T-helper 1 cell treated with Interleukin-12 subunit alpha and Interleukin-12 subunit beta and Interleukin-4 antibody, amounts not matched to agents 30 ng/mL and 1 ng/mL, for 36 hours (primary cell): ENCODE results near the gene ADM5. TPM values are rescaled to one million over a fixed set of nuclear protein-coding genes. Genes with fewer than 3 reads are reported as not detected.
"Not testable (repeated sequence)": the region's sequence is repeated elsewhere in the genome, so short reads cannot be mapped to it uniquely, and the experiment has no call there.

ENCODE experiments used
- intact Hi-C: fragments of 100-400 bp; cut with micrococcal nuclease; formaldehyde crosslinking; loops from one replicate; pipeline ENCODE4 v1.15.1; 2024
- total RNA-seq: library from RNA; stranded (reverse); gene quantifications from 2 replicates; pipeline ENCODE4 v1.2.3, GENCODE V29; 2022

ADM5 gene
- total RNA-seq, 1 donor from 2014 or later: 4.4 TPM

GRCh38 chr19:49692147-49692506 is 2.7 kb downstream of the ADM5 start:
- intact Hi-C loops: loop anchor here (10.0 kb wide), 1 partner anchor 293 kb away; no protein-coding TSS in a partner anchor

- intact Hi-C loops: loop anchor here (10.0 kb wide), 1 partner anchor 289 kb away; no protein-coding TSS in a partner anchor
These were observed 6.7 kb downstream of the ADM5 start for GRCh38 chr19:49696115-49696514.

- intact Hi-C loops: loop anchor here (10.0 kb wide), 1 partner anchor 288 kb away; no protein-coding TSS in a partner anchor
These were observed 7.5 kb downstream of the ADM5 start for GRCh38 chr19:49696865-49697264.

DNA sequence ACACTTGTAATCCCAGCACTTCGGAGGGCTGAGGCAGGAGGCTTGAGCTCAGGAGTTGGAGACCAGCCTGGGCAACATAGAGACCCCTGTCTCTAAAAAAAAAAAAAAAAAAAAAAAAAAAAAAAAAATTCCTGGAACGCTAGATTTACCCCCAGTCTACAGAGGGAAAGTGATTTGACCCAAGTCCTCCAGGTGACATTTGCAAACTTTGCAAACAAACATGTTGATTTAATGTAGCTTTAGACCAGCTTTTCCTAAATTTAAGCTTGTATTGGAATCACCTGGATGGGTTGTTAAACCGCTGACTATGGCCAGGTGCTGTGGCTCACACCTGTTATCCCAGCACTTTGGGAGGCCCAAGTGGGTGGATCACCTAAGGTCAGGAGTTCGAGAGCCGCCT is 10.0 kb downstream of the ADM5 start:
- intact Hi-C loops: loop anchor here (10.0 kb wide), 1 partner anchor 285 kb away; no protein-coding TSS in a partner anchor

GRCh38 chr19:49700563-49700962 is 11.2 kb downstream of the ADM5 start:
- intact Hi-C loops: no loop called here

DNA sequence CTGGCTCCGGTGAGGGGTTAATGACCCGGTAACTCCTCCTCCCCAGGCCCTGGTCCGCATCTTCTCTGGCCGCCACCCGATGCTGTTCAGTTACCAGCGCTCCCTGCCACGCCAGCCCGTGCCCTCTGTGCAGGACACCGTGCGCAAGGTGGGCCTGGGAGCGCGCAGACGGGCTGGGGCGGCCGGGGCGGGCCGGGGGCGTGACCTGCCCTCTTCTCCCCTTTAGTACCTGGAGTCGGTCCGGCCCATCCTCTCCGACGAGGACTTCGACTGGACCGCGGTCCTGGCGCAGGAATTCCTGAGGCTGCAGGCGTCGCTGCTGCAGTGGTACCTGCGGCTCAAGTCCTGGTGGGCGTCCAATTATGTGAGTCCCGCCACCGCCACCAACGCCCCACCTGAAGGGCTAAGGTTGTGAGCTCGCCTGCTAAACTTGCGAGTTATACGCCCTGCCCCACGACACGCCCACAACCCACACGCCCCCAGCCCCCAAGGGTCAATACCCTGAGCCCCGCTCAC is 11.9 kb downstream of the ADM5 start:
- intact Hi-C loops: no loop called here

DNA sequence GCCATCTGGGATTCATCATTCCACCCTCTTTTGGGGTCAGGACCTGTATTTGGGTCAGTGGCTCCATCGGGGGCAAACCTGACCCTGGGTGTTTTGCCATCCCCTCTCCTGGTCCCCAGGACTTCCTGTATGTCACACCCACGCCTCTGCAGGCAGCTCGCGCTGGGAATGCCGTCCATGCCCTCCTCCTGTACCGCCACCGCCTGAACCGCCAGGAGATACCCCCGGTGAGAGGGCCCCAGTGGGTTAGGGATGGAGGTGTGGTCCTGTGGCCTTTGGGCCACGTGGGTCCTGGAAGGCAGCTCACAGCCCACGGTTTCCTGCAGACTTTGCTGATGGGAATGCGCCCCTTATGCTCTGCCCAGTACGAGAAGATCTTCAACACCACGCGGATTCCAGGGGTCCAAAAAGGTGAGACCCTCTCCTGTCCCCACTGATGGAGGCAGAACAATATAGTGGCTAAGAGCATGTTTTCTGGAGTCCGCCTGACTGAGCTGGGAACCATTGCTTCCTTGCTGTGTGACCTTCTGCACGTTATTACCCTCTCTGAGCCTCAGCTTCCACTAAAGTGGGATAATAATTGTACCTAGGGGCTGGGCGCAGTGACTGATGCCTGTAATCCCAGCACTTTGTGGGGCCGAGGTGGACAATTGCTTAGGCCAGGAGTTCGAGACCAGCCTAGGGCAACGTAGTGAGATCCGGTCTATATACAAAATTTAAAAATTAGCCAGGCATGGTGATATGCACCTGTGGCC is 15.7 kb downstream of the ADM5 start:
- intact Hi-C loops: no loop called here

DNA sequence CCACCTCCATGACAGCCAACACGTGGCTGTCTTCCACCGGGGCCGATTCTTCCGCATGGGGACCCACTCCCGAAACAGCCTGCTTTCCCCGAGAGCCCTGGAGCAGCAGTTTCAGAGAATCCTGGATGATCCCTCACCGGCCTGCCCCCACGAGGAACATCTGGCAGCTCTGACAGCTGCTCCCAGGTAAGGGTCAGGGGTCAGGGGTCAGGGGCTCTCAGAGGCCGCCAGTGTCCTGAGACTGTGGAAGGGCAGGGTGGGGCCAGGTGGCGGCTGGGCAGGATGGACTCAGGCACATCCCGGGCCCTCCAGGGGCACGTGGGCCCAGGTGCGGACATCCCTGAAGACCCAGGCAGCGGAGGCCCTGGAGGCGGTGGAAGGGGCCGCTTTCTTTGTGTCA is 16.5 kb downstream of the ADM5 start:
- intact Hi-C loops: no loop called here

DNA sequence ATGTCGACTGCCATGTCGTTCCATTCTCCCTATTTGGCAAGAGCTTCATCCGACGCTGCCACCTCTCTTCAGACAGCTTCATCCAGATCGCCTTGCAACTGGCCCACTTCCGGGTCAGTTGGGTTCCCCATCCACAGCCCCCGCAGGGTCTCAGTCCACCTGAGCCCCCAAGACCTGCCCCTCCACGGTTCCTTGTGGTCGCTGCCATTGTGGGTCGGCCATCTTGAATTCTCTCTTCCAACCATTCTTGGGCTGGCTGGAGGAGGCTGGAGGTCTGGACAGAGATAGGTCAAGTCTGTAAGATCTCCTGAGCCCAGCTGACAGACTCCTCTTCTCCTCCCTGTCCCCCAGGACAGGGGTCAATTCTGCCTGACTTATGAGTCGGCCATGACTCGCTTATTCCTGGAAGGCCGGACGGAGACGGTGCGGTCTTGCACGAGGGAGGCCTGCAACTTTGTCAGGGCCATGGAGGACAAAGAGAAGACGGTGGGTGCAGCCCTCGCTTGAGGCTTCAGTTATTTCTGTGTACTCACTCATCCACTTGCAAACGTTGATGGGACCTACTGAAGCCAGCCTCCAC is 21.1 kb downstream of the ADM5 start:
- intact Hi-C loops: no loop called here

DNA sequence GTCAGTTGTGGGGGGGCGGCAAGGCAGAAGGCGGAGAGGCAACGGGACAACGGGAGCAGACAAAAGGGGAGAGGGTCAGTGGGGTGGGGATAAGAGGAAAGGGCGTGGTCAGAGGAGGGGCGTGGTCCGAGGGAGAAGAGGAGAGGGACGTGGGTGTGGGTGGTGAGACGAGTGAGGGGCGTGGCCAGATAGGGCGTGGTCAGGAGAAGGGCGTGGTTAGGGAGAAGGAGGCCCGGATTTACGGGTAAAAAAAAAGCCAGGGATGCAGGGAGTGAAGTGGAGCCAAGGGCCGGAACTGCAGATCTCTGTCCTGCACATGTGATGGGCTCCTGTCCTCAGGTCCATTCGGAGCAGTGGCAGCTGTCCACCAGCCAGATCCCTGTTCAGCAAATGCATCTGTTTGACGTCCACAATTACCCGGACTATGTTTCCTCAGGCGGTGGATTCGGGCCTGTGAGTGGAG is 23.0 kb downstream of the ADM5 start:
- intact Hi-C loops: no loop called here

DNA sequence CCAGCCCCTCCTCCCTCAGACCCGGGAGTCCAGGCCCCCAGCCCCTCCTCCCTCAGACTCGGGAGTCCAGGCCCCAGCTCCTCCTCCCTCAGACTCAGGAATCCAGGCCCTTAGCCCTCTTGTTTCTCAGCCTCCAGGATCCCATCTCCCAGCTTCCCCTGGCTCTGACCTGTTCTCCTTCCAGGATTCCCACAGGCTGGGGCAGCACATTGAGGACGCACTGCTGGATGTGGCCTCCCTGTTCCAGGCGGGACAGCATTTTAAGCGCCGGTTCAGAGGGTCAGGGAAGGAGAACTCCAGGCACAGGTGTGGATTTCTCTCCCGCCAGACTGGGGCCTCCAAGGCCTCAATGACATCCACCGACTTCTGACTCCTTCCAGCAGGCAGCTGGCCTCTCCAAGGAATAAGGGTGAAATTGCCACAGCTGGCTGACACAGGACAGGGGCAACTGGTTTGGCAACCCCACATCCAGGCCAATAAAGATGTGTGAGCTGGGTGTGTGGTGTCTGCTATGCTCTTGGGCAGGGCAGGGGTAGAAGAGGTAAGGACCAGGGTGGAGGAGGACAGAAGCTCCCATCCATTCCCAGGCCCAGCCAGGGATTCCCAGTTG is 23.9 kb downstream of the ADM5 start:
- intact Hi-C loops: no loop called here

DNA sequence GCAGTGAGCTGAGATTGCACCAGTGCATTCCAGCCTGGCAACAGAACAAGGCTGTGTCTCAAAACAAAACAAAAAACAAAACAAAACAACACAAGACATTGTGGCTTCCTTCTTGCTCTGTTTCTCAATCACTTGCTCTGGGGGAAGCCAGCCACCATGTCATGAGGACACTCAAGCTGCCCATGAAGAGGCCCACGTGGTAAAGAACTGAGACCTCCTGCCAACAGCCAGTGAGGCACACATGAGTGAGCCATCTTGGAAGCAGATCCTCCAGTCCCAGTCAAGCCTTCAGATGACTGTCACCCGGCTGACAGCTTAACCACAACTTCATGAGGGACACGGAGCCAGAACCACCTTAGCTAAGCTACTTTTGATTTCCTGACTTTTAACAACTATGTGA is 26.8 kb downstream of the ADM5 start:
- intact Hi-C loops: loop anchor here (2.0 kb wide), 1 partner anchor 73 kb away; the partner anchor contains the start of gene SCAF1

DNA sequence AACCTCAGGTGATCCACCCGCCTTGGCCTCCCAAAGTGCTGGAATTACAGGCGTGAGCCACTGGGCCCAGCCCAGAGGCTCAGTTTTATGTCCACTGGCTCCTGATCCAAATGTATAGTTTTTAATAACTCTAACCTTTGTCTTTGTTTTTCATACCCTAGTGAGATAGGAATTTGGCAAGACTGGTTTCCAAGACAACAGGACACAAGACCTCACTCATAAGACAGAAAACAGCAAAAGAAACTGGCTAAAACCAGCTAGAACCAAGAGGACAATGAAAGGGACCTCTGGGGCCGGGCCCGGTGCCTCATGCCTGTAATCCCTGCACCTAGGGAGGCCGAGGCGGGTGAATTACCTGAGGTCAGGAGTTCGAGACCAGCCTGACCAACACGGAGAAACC is 29.1 kb downstream of the ADM5 start:
- intact Hi-C loops: no loop called here

- intact Hi-C loops: no loop called here
These were observed 29.6 kb downstream of the ADM5 start for GRCh38 chr19:49718991-49719390.

- intact Hi-C loops: not testable (repeated sequence)
These were observed 30.0 kb downstream of the ADM5 start for GRCh38 chr19:49719420-49719819.

- intact Hi-C loops: no loop called here
These were observed 38.0 kb downstream of the ADM5 start for GRCh38 chr19:49727217-49728030.

GRCh38 chr19:49730166-49730565 is 40.8 kb downstream of the ADM5 start:
- intact Hi-C loops: no loop called here

- intact Hi-C loops: no loop called here
These were observed 48.9 kb downstream of the ADM5 start for GRCh38 chr19:49738268-49738667.

DNA sequence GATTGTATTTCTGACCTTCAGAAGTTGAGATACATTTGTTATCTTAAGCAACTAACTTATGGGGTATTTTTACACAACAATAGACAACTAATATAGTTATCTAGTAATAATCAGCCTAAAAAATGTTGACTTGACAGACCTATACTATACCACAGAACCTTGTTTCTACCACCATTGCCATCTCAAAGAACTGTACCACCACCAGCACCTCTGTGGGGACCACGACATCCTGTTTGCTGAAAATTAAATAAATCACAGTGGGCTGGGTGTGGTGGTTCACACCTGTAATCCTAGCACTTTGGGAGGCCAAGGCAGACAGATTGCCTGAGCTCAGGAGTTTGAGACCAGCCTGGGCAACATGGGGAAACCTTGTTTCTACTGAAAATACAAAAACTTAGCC is 49.7 kb downstream of the ADM5 start:
- intact Hi-C loops: no loop called here

DNA sequence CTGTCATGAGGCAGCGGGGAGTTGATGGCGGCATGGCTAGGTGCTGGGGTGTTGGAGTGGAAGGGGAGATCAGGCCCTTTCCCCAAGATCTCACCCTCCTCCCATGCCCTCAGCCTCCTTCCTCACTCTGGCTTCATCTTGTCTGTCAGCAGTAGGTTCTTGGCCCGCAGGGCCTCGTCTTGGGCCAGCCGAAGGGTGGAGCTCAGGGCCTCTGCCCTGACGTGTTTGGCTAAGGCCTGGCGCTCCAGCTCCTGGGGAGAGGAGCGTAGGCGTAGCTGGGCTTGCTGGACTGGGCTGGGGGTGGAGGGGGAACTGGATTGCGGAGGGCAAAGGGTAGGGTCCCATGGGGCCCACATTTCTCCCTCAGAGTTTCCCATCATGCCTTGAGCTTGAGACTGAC is 50.5 kb downstream of the ADM5 start:
- intact Hi-C loops: no loop called here
